IPS DF 4.7 (cell line): ENCODE results near the gene SSTR5.

Experiments used
- DNase-seq: peaks from one replicate; pipeline ENCODE4 v3.0.0-alpha.2; 2013; ENCODE audit warnings: low spot score; ENCODE audit errors: extremely low read depth

SSTR5 gene

DNA sequence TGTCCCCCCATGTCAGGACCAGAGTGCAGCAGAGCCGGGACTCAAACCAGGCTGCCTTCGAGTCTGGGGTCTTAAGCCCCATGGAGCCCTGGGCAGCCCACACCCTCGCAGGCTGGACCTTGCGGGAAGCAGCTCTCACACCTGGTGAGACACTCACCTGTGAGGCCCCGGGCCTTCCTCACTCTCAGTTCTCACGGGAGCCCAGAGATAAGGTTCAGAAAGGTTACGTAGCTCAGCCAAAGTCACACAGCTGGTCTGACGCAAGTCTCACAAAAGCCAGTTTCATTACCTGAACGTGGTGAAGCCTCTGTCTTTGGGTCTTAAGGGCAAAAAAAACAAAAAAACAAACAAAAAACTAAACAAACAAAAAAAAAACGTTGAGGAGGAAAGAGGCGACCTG lies 32.8 kb upstream of the SSTR5 start:
- DNase-seq, result no peak

DNA sequence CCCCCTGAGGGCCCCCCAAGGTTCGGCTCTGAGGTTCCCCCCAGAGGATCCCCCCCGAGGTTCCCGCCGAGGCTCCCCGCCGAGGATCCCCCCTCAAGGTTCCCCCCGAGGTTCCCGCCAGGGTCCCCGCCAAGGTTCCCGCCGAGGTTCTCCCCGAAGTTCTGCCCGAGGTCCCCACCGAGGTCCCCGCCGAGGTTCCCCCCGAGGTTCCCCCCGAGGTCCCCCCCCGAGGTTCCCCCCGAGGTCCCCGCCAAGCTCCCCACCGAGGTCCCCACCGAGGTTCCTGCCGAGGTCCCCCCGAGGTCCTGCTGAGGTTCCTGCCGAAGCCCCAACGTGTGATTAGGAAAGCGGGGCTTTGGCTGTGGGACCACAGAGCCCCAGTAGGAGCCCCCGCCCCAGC lies 32.2 kb upstream of the SSTR5 start:
- DNase-seq, result no peak

DNA sequence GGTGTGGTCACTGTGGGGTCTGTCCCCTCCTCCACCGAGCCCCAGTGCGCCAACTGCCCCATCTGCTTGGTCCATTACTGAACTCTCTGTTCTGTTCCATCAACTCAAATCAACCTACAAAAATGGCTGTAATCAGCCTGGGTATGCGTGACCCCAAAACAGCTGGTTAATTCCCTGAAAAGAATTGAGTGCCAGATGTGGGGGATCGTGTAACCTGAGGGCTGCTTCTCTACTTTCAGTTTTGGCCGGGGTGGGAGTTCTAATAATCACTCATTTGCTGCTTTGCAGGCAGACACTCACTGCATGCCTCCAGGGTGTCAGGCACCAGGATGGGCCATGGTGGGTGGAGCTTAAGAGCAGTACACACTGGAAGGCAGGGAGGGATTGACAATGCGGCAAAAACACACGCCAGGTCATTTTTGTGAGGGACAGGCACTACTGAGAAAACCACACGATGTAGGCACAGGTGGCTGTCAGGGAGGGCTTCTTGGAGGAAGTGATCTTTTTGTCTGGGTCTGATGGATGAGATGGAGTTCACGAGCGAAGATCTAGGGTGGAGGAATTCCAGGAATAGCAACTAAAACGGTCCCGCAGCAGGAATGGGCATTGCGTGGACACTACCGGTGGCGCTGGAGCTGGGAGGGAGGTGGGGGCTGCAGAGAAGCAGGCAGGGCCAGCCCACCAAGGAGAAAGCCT lies 30.4 kb upstream of the SSTR5 start:
- no peak for DNase-seq

DNA sequence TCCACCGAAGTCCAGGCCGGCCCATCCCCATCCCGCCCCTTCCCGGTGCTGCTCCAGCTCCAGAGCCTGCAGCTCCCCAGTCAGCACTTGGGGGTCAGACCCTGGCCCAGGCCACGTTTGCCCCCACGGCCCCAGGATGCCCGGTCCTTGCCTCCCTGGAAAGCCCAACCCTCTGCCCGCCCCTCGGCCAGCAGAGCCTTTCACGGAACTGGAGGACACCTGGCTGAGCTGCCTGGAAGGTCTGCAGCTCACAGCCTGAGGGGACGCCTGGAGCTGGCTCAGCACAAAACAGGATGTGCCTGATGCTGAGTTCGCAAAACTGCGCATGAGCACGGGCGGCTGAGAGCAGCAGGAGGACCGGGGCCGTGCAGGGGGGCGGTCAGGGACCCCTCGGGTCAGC lies 29.7 kb upstream of the SSTR5 start:
- no peak for DNase-seq

GRCh38 chr16:1043881-1044451 lies 28.6 kb upstream of the SSTR5 start:
- DNase-seq, result no peak

DNA sequence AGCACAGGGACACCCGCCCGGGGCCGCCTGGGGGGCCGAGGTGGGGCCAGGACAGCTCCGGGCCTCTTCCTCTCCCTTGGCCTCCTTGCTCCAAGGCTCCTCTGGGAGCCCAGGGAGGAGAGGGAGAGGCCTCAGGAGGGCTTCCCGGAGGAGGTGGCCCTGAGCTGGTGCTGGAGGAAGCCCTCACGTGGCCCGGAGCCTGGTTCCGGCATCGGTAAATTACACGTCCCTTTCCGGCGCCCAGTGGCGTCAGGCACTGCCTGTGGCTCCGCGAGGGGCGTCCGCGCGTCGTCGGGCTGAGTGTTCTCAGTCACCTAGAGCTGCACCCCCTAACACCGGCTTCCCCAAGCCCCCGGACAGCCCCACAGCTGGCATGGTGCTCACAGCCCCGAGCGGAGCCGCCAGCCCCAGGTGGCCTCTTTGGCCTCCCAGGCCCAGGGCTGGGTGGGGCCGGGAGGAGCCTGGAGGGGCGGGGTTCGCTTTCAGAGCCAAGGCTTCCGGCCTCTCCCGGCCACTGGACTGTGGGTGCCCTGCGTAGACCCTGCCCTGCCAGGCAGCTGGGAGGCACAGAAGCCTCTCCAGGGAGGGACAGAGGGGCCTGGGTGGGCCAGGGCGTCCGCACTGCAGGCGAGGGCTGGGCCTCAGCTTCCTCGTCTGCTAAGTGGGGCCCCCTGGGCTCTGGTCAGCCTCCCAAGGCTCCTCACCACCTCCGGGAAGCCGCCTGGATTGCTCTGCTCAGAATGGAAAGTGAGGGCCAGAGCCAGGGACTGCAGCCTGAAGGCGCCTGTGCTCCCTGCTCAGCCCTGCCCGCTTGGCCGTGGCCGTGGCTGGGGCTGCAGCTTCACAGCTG lies 27.9 kb upstream of the SSTR5 start:
- no peak for DNase-seq

DNA sequence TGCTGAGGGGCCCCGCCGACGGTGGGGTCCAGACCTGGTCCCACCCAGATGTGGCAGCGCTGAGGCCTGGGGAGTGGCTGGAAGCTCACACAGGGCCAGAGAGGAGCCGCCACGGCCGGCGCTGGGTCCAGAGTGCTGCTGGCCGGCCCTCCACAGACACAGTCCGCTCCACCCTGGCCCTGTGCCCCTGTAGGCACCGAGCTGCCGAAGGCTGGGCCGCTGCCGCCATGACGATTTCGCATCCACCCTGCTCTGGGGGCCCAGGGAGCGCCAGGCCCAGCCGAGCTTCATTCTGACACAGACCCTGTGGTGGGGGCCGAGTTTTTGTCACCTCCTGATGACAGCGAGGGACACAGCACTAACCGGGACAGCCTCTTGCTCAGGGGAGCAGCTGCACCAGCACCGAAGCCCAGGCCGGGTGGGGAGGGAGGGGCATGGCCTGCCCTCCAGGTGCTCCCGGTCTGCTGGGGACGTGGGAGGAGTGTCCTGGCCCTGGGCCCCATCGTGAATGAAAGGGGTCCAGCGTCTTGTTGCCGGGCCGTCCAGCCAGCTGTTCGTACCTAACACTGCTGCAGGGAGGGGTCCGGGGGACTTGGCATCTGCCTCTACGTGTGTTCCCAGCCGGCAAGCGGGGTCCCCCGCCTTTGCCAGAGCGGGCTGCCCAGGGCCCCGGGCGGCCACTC lies 27.1 kb upstream of the SSTR5 start:
- DNase-seq, result no peak

GRCh38 chr16:1045993-1046911 lies 26.3 kb upstream of the SSTR5 start:
- no peak for DNase-seq

DNA sequence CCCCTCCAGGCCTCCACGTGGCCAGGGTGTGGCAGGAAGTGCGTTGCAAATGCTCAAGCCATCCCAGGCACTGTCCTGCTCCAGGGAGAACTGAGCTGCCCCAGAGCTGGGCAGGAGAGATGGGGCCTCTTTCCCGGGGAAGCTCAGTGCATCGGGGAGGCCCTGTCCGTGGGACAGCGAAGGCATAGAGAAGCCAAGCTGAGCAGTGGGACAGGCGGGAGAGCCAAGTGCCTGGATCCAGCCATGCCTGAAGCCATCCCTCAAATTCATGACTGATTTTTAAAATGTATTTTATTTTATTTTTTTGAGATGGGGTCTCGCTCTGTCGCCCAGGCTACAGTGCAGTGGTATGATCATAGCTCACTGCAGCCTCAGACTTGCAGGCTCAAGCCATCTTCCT lies 25.4 kb upstream of the SSTR5 start:
- no peak for DNase-seq

GRCh38 chr16:1047801-1048200 lies 24.7 kb upstream of the SSTR5 start:
- no peak for DNase-seq

GRCh38 chr16:1048442-1049112 lies 24.0 kb upstream of the SSTR5 start:
- DNase-seq, result no peak

DNA sequence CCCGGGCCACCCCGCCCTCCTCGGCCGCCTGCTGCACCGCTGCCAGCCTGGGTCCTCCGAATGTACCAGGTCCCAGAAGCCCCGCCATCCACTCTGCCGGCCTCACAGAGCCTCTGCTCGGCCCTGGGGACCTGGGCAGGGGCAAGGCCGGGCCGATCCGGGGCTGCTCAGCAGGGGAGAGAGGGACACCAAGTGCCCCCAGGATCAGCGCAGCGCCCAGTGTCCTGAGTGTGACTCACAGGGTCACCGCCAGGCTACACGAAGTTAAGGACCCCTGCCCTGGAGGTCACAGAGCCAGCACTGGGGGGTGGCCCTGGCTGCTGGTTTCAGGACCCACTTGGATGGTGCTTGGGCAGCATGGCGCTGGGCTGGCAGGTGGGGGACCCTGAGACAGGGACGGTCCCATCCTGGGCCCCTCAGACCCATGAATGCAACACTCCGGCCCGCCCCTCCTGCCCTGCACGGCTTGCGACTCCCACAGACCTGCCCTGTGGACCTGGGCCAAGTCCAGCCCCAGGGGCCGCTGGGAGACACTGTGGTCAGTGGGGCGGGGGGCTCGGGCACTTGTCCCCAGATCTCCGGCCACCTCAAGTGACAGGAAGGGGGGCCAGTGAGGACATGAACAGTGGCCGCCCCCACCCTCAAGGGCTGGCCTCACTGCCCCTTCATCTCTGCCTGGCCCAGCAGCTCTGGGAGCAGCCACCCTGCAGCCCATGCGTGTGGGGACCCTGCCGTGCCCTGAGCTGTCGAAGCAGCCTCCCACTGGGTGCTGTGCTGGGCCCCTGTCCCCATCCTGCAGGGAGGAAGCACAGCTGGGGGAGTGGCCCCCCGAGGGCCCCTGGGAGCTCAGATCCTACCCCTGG lies 23.2 kb upstream of the SSTR5 start:
- DNase-seq, result no peak

- no peak for DNase-seq
These were observed 22.6 kb upstream of the SSTR5 start for GRCh38 chr16:1049976-1050247.

DNA sequence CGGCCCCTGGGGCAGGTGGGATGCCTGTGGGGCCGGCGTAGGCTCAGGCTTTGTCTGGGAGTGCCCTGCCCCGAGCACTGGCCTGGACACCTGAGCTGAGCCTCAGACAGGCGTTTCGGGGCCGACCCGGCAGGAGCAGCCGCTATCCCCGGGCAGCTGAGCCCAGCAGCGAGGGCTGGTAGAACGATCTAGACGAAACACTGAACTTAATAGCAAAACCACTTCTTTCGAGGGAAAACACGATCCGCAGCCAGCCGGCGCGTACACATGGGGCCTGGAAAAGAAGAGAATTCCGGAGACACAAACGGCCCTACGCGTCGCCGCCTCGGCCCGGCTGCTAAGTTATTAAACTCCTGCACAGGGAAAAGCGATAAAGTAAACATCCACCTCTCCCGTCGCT lies 22.0 kb upstream of the SSTR5 start:
- no peak for DNase-seq

DNA sequence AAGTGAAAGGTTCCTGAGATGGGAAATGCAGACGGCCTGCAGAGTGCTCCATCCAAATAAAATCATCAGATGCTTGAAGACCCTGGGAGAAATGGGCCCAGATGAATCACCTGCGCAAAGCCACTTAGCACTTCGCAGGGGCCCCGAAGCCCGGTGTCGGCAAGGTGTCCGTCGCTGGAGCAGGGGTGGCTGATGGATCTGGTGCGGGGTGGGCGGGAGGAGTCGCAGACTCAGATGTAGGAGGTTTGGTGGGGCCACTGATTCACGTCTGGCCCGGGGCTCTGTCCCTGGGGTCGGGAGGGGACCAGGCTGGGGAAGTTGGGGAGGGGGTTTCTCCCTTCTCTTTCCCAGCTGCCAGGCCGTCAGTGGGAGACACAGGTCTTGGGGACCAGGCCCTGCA lies 21.6 kb upstream of the SSTR5 start:
- DNase-seq, result no peak

DNA sequence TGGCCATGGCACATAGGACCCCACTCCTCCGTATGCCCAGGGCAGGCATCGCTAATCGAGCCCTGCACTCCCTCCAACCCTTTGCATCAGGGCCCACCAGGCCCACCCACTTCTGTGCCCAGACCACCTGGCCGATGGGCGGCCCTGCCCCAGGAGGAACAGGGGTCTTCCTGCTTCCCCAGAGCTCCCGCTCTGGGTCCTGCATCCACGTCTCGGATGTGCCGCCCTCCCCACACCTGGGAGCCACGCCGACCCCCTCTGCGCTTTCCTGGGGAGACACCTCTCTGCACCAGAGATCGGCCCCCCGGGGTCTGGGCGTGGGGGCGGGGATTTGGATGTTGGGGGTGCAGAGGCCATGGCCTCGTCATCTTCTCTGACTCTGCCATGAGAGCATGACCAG lies 21.1 kb upstream of the SSTR5 start:
- no peak for DNase-seq

DNA sequence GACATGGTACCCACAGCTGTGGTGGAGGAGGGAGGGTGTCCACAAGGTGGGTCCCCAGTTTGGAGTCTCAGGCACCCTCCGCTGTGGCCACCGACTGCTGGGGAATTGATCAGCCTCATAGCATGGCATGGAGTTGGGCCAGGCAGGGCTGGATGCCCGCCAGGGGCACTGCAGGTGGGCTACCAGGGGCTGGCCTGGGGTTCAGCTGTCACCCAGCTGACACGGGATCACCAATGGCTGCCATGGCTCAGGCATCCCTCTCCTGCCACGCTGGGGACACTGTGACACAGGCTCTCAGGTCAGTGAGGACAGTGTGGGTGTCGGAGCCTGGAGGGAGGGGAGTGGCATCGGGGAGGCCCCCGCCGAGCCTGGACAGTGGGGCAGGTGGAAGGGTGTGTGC lies 19.8 kb upstream of the SSTR5 start:
- DNase-seq, result no peak

DNA sequence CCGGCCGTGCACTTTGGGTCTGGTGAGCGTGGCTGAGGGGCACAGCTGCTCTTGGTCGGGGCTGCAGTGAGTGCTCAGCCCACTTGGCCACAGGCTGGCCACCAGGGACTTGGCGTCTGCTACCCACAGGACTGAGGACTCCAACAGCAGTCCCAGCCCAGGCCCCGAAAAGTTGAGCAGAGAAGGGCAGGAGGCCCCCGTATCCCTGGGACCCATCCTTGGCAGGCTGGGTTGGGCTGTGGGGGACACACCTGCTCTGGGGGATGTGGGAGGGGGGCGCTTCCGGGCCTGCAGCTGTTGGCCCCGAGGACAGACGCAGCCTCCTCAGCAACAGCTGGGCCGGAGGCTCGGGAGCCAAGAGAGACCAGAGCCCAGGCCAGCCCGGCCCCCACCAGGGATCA lies 19.4 kb upstream of the SSTR5 start:
- DNase-seq, result no peak

DNA sequence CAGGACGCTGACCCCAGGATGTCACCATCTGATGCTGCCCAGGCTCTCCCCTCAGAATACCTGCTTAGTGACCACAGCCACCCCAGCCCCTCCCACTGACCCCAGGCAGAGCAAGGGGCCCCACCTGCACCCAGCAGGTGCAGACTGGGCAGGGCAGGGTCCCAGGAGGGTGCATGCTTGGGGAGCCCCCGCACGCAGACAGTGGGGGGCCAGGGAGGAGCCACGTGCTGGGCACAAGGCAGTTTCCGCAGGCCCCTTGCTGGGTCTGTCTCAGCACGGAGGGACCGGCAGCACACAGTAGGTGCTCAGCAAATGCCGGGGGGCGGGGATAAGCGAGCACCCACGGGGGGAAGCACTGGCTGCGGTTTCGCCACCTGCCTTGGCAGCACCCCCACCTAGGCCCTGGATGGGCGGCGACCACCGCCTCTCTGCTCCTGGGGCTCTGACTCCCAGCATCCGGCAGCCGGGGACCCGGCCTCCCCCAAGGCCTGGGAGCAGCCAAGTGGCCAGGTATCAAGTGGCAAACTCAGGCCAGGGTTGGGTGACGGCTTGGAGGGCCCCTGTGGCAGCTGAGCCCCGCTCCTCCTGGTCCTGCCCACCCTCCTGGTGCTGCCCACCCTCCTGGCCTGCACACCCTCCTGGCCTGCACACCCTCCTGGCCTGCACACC lies 18.7 kb upstream of the SSTR5 start:
- no peak for DNase-seq
